CD4-positive, CD25-positive, alpha-beta regulatory T cell (primary cell): Measurements from ENCODE around the gene ZBTB33. TPM values are rescaled to one million over a fixed set of nuclear protein-coding genes. Genes with fewer than 3 reads are reported as not detected.

Experiments
- ATAC-seq, 2 donors: fragments of 150-1000 bp; cut with Tn5 transposase; one replicate each; pipeline ENCODE4 v1.10.0; 2021; ENCODE audit warnings: low read depth in 2 of 2, moderate number of reproducible peaks in 2 of 2, moderate library complexity in 1 of 2
- DNase-seq, 3 donors: peaks; one replicate each; pipeline versions ENCODE4 v3.0.0 to v3.0.0-alpha.2; 2012 to 2022; ENCODE audit warnings: mixed read lengths in 1 of 3
- H3K27ac ChIP-seq: one replicate; pipeline ENCODE4 v1.7.0; 2013; ENCODE audit warnings: mild to moderate bottlenecking, low read length; ENCODE audit not compliant: insufficient read depth, poor library complexity, severe bottlenecking
- H3K27me3 ChIP-seq: one replicate; pipeline ENCODE4 v1.7.0; 2013; ENCODE audit warnings: low read length; ENCODE audit not compliant: control insufficient read depth, insufficient read depth
- H3K36me3 ChIP-seq: one replicate; pipeline ENCODE4 v1.7.0; 2013; ENCODE audit warnings: mild to moderate bottlenecking, low read length, moderate library complexity; ENCODE audit not compliant: control insufficient read depth, insufficient read depth
- H3K4me1 ChIP-seq: 2 replicates; pipeline ENCODE4 v1.7.0; 2013; ENCODE audit warnings: mild to moderate bottlenecking, low read length; ENCODE audit not compliant: insufficient read depth, control insufficient read depth, poor library complexity, severe bottlenecking
- H3K4me3 ChIP-seq: one replicate; pipeline ENCODE4 v1.7.0; 2013; ENCODE audit warnings: low read depth, mild to moderate bottlenecking, low read length, moderate library complexity
- H3K9me3 ChIP-seq, 2 experiments: 1 replicate in 1 of 2; 2 replicates in 1 of 2; pipeline ENCODE4 v1.7.0; 2013; ENCODE audit warnings: low read length in 2 of 2, mild to moderate bottlenecking in 1 of 2, moderate library complexity in 1 of 2; ENCODE audit not compliant: control insufficient read depth in 2 of 2
- H3K27ac Mint-ChIP-seq, 3 donors: one replicate each; pipeline ENCODE4 v1.8.0; 2020 to 2022; ENCODE audit warnings: mild to moderate bottlenecking in 3 of 3, mixed read lengths in 3 of 3, moderate library complexity in 2 of 3
- H3K27me3 Mint-ChIP-seq: one replicate; pipeline ENCODE4 v1.8.0; 2022; ENCODE audit warnings: mild to moderate bottlenecking, mixed read lengths
- H3K36me3 Mint-ChIP-seq: one replicate; pipeline ENCODE4 v1.8.0; 2020; ENCODE audit warnings: mixed read lengths
- H3K4me1 Mint-ChIP-seq, 4 donors: one replicate each; pipeline ENCODE4 v1.8.0; 2020 to 2022; ENCODE audit warnings: mixed read lengths in 4 of 4, mild to moderate bottlenecking in 1 of 4
- H3K4me3 Mint-ChIP-seq, 4 donors: one replicate each; pipeline ENCODE4 v1.8.0; 2020 to 2022; ENCODE audit warnings: mild to moderate bottlenecking in 4 of 4, mixed read lengths in 4 of 4, moderate library complexity in 3 of 4
- H3K9me3 Mint-ChIP-seq, 7 donors: one replicate each; pipeline ENCODE4 v1.8.0; 2020 to 2022; ENCODE audit warnings: mixed read lengths in 7 of 7, mild to moderate bottlenecking in 3 of 7, moderate library complexity in 2 of 7
- polyA plus RNA-seq, 4 donors: library from polyadenylated mRNA; unstranded; fragments of 300-500 nt; fragmentation: Illumina TruSeq; gene quantifications; one replicate each; pipeline ENCODE4 v1.2.3, GENCODE V29; 2021
- total RNA-seq: library from RNA; stranded (reverse); gene quantifications from one replicate; pipeline ENCODE4 v1.2.3, GENCODE V29; 2022

ZBTB33 gene
- total and polyA plus RNA-seq, 5 donors from 2014 or later: 10.5 to 24.5 (median 16.3) TPM

- no peaks in the 10 kb centered on the region for H3K4me1 Mint-ChIP-seq
- H3K27ac Mint-ChIP-seq: no peak overlapping the region
- no peak overlapping the region for H3K27ac ChIP-seq
Observed at GRCh38 chrX:120287513-120288112, 37.0 kb downstream of the ZBTB33 start.

DNA sequence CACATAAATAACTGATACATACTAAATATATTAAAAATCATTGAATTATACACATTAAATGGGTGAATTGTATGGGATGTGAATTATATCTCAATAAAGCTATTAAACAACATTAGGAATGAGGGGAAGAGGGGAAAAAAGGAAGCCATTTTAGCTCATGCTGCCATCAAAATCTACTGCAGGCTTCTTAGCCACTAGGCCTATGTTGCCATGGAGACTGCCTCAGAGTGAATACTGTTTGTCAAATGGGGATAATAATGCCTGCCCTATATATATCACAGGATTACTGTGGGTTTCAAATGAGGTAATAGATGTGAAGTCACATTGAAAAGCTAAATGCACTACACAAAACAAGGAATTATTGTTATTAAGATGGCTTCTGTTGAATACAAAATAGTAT is 39.5 kb downstream of the ZBTB33 start:
- Histone ChIP-seq H3K27me3 (no peaks in the 10 kb centered on the region), H3K27ac (no peak overlapping the region), H3K36me3 (no peaks in the 10 kb centered on the region), H3K9me3 (no peaks in the 10 kb centered on the region), H3K4me1 (no peaks in the 10 kb centered on the region), H3K4me3 (no peak overlapping the region)
- peaks cover 0 to 5% (median 3%) of the 10 kb centered on the region in 4 donors for H3K4me1 Mint-ChIP-seq
- DNase-seq (no peak), ATAC-seq (no peak)
- H3K36me3 Mint-ChIP-seq: no peaks in the 10 kb centered on the region
- no peak overlapping the region for H3K4me3 Mint-ChIP-seq
- H3K27ac Mint-ChIP-seq: no peak overlapping the region
- peaks cover 0 to 2% (median 0%) of the 10 kb centered on the region in 7 donors for H3K9me3 Mint-ChIP-seq
- peaks cover 3% of the 10 kb centered on the region for H3K27me3 Mint-ChIP-seq

More at GRCh38 chrX:120287513-120288112, 37.0 kb downstream of the ZBTB33 start:
- H3K4me3 Mint-ChIP-seq: no peak overlapping the region
- Histone ChIP-seq H3K36me3 (no peaks in the 10 kb centered on the region), H3K4me3 (no peak overlapping the region), H3K4me1 (no peaks in the 10 kb centered on the region), H3K27me3 (no peaks in the 10 kb centered on the region), H3K9me3 (no peaks in the 10 kb centered on the region)
- peaks cover 0 to 6% (median 0%) of the 10 kb centered on the region in 7 donors for H3K9me3 Mint-ChIP-seq
- H3K27me3 Mint-ChIP-seq: peaks cover 8% of the 10 kb centered on the region
- DNase-seq (no peak), ATAC-seq (no peak)
- H3K36me3 Mint-ChIP-seq: no peaks in the 10 kb centered on the region

- Mint-ChIP-seq H3K9me3 (no peaks in the 10 kb centered on the region), H3K4me3 (no peak overlapping the region), H3K4me1 (peaks cover 0 to 7% (median 4%) of the 10 kb centered on the region in 4 donors), H3K36me3 (no peaks in the 10 kb centered on the region), H3K27me3 (no peaks in the 10 kb centered on the region), H3K27ac (no peak overlapping the region)
- Histone ChIP-seq H3K4me1 (no peaks in the 10 kb centered on the region), H3K4me3 (no peak overlapping the region), H3K9me3 (no peaks in the 10 kb centered on the region), H3K27ac (no peak overlapping the region), H3K27me3 (no peaks in the 10 kb centered on the region), H3K36me3 (no peaks in the 10 kb centered on the region)
- DNase-seq (no peak), ATAC-seq (no peak)
Observed at GRCh38 chrX:120291211-120291610, 40.6 kb downstream of the ZBTB33 start.

DNA sequence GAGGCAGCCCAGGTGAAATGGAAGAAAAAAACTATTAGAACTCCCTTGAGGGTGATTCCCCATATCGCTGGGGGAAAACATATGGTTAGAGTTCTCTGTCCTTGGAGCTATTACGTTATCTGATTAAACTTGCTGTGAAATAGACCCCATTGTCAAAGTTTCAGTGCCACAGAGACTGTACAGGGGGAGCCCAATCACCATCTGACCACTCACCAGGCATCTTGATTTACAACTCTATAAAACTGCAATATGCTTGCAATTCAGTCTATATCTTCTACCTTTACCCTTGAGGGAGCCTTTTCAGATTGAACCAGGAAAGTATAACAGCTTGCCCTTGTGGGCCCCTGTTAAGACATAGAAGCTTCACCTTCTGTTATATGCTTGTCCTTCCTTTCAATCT is 42.4 kb downstream of the ZBTB33 start:
- Histone ChIP-seq H3K4me3 (no peak overlapping the region), H3K27ac (no peak overlapping the region), H3K36me3 (no peaks in the 10 kb centered on the region), H3K27me3 (no peaks in the 10 kb centered on the region), H3K4me1 (no peaks in the 10 kb centered on the region), H3K9me3 (no peaks in the 10 kb centered on the region)
- Mint-ChIP-seq H3K4me1 (peaks cover 0 to 7% (median 4%) of the 10 kb centered on the region in 4 donors), H3K27ac (peak overlapping the region in 1 of 3 donors; percentile 20), H3K36me3 (no peaks in the 10 kb centered on the region), H3K4me3 (no peak overlapping the region), H3K27me3 (no peaks in the 10 kb centered on the region), H3K9me3 (no peaks in the 10 kb centered on the region)
- no peak for DNase-seq
- no peak for ATAC-seq

- H3K4me3 ChIP-seq: no peak overlapping the region
- H3K27ac ChIP-seq: no peak overlapping the region
- Mint-ChIP-seq H3K4me1 (peaks cover 0 to 7% (median 4%) of the 10 kb centered on the region in 4 donors), H3K9me3 (no peaks in the 10 kb centered on the region), H3K4me3 (no peak overlapping the region), H3K27ac (peak overlapping the region in 1 of 3 donors; percentile 92), H3K27me3 (no peaks in the 10 kb centered on the region), H3K36me3 (no peaks in the 10 kb centered on the region)
- H3K36me3 ChIP-seq: no peaks in the 10 kb centered on the region
- ATAC-seq: no peak
- DNase-seq: no peak
- no peaks in the 10 kb centered on the region for H3K4me1 ChIP-seq
- no peaks in the 10 kb centered on the region for H3K27me3 ChIP-seq
- H3K9me3 ChIP-seq: no peaks in the 10 kb centered on the region
Observed at GRCh38 chrX:120294651-120295050, 44.0 kb downstream of the ZBTB33 start.

DNA sequence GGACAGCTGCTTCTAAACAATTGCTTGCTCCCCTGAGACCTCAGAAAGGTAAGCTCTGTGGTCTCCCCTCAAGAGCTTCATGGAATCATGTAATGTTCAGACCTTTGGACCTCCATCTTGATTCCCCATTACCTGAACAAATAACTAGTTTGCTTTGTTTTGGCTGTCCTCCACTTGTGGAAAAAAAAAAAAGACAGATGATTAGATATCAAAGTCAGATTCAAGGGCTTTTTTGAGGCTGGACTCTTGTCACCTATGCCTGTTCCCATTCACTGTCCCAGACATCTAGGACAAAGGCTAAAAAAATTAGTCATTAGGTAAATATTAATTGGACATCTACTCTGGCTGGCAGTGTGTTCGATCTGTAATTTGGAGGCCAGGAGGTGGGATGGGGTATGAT is 47.3 kb downstream of the ZBTB33 start:
- H3K9me3 Mint-ChIP-seq: no peaks in the 10 kb centered on the region
- no peak overlapping the region for H3K27ac ChIP-seq

DNA sequence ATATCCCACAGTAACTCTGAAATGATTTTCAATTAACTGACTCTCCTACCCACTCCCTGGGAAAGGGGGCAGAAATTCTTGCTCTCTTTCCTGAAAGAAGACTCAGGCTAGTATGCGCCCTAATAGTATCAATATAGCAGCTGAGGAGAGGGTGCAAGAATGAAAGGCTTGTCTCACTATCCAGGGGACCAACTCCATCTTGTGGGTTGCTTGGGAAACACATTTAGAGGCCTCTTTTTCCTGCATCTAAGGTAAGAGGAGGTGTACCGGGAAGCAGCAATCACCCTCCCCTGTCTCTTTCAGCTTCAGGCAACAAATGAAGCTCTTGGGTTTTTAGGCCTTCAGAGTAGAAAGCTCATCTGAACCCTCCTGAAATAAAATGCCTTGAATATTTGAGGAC is 49.3 kb downstream of the ZBTB33 start:
- no peak overlapping the region for H3K27ac ChIP-seq
- Mint-ChIP-seq H3K4me3 (no peak overlapping the region), H3K36me3 (no peaks in the 10 kb centered on the region), H3K4me1 (peaks cover 0 to 18% (median 11%) of the 10 kb centered on the region in 4 donors), H3K27me3 (no peaks in the 10 kb centered on the region), H3K27ac (peak overlapping the region in 1 of 3 donors; percentile 56), H3K9me3 (peaks cover 0 to 2% (median 0%) of the 10 kb centered on the region in 7 donors)
- no peaks in the 10 kb centered on the region for H3K27me3 ChIP-seq
- peaks cover 15% of the 10 kb centered on the region for H3K4me1 ChIP-seq
- H3K36me3 ChIP-seq: no peaks in the 10 kb centered on the region
- no peaks in the 10 kb centered on the region for H3K9me3 ChIP-seq
- ATAC-seq (no peak), DNase-seq (no peak)
- no peak overlapping the region for H3K4me3 ChIP-seq

More for the DNA sequence above, 47.3 kb downstream of the ZBTB33 start:
- H3K36me3 ChIP-seq: no peaks in the 10 kb centered on the region
- no peak overlapping the region for H3K4me3 Mint-ChIP-seq
- H3K4me1 Mint-ChIP-seq: peaks cover 0 to 20% (median 13%) of the 10 kb centered on the region in 4 donors
- H3K9me3 ChIP-seq: no peaks in the 10 kb centered on the region
- DNase-seq (no peak), ATAC-seq (no peak)
- no peaks in the 10 kb centered on the region for H3K27me3 ChIP-seq
- no peaks in the 10 kb centered on the region for H3K27me3 Mint-ChIP-seq
- no peak overlapping the region for H3K27ac Mint-ChIP-seq
- no peak overlapping the region for H3K4me3 ChIP-seq
- H3K36me3 Mint-ChIP-seq: no peaks in the 10 kb centered on the region
- peaks cover 11% of the 10 kb centered on the region for H3K4me1 ChIP-seq

DNA sequence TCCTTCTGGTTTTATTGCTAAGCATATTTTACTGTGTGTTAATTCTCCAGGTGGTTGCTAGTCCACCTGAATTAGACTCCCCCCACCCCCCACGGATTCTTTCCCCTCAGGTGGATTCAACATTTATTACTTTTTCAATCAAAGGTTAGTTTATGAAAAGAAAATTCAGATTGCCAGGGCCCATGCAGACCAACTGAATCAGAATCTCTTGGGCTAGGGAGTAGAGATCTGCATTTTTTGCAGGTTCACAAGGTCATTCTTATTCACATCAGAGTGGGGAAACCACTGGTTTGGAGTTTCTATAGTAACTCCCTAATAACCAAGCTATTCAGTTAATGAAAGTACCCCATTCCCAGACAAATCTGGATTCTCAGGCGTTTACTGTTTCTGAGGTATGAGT is 50.9 kb downstream of the ZBTB33 start:
- no peaks in the 10 kb centered on the region for H3K27me3 ChIP-seq
- Mint-ChIP-seq H3K27ac (peak overlapping the region in 2 of 3 donors; percentile 37 to 43), H3K36me3 (no peaks in the 10 kb centered on the region), H3K9me3 (peaks cover 0 to 2% (median 0%) of the 10 kb centered on the region in 7 donors), H3K27me3 (peaks cover under 1% of the 10 kb centered on the region), H3K4me1 (peaks cover 0 to 13% (median 9%) of the 10 kb centered on the region in 4 donors), H3K4me3 (no peak overlapping the region)
- no peak overlapping the region for H3K27ac ChIP-seq
- no peak overlapping the region for H3K4me3 ChIP-seq
- ATAC-seq (no peak), DNase-seq (no peak)
- peaks cover 15% of the 10 kb centered on the region for H3K4me1 ChIP-seq
- no peaks in the 10 kb centered on the region for H3K36me3 ChIP-seq
- no peaks in the 10 kb centered on the region for H3K9me3 ChIP-seq
